Heart left ventricle (tissue), 16 donors: Measurements from ENCODE around the gene CLEC18A. TPM values are rescaled to one million over a fixed set of nuclear protein-coding genes. Genes with fewer than 3 reads are reported as not detected.

Source experiments
- ATAC-seq, 4 donors: fragments of 200-7000 bp; cut with Tn5 transposase; one replicate each; pipeline ENCODE4 v1.9.1; 2020 to 2022; ENCODE audit warnings: moderate library complexity in 4 of 4, mild to moderate bottlenecking in 3 of 4, moderate number of reproducible peaks in 1 of 4
- DNase-seq, 5 donors: peaks; one replicate each; pipeline ENCODE4 v3.0.0-alpha.2; 2020
- H3K27ac ChIP-seq, 12 donors: fragments of 200-600 bp; sonication (generic) in 4 of 12; one replicate each; pipeline versions ENCODE4 v1.5.0 to v1.8.0; 2016 to 2022; ENCODE audit warnings: mild to moderate bottlenecking in 2 of 12
- H3K27me3 ChIP-seq, 9 donors: fragments of 200-600 bp; sonication (generic) in 2 of 9; one replicate each; pipeline versions ENCODE4 v1.5.1 to v1.8.0; 2016 to 2022; ENCODE audit warnings: mild to moderate bottlenecking in 3 of 9
- H3K36me3 ChIP-seq, 9 donors: fragments of 200-600 bp; sonication (generic) in 2 of 9; one replicate each; pipeline versions ENCODE4 v1.5.0 to v1.8.0; 2018 to 2022; ENCODE audit warnings: mild to moderate bottlenecking in 2 of 9
- H3K4me1 ChIP-seq, 12 donors: fragments of 200-600 bp; sonication (generic) in 4 of 12; one replicate each; pipeline versions ENCODE4 v1.5.0 to v1.8.0; 2016 to 2022; ENCODE audit warnings: mild to moderate bottlenecking in 3 of 12
- H3K4me3 ChIP-seq, 12 donors: fragments of 200-600 bp; sonication (generic) in 4 of 12; one replicate each; pipeline versions ENCODE4 v1.5.0 to v1.8.0; 2017 to 2022; ENCODE audit warnings: mild to moderate bottlenecking in 9 of 12, moderate library complexity in 4 of 12
- H3K9me3 ChIP-seq, 12 donors: fragments of 200-600 bp; sonication (generic) in 4 of 12; one replicate each; pipeline versions ENCODE4 v1.5.0 to v1.8.0; 2016 to 2022; ENCODE audit warnings: mild to moderate bottlenecking in 1 of 12
- POLR2A ChIP-seq, 2 donors: fragments of 450-650 bp; IDR thresholded peaks; one replicate each; pipeline ENCODE4 v1.6.1; 2017; ENCODE audit warnings: antibody characterized with exemption in 2 of 2, mild to moderate bottlenecking in 2 of 2, moderate library complexity in 2 of 2
- WGBS, 4 donors: extraction: QIAGEN DNeasy Blood & Tissue Kit in 2 of 4; methylation state at CpG; one replicate each; pipeline versions ENCODE4 v1.1.5 to v1.1.7; 2013 to 2018; 5-methylcytosine and 5-hydroxymethylcytosine counted together
- intact Hi-C, 10 donors: fragments of 100-400 bp; cut with DNase I; formaldehyde crosslinking; loops; one replicate each; pipeline versions ENCODE4 v1.11.1 to v1.14.2; 2022
- polyA plus RNA-seq, 2 donors: library from polyadenylated mRNA; stranded (reverse); fragments of 200-250 nt; gene quantifications; one replicate each; pipeline ENCODE4 v1.2.3, GENCODE V29; 2013
- total RNA-seq, 9 donors: library from RNA; depleted of rRNA in 2 of 9; stranded (reverse); fragments of >200 nt in 2 of 9; fragmentation: NEBNext Ultra II Directional in 3 of 9; extraction: Animal tissue kit (Norgen Biotek cat#: 25700) in 3 of 9; gene quantifications; one replicate each; pipeline versions ENCODE4 v1.1.0 to v1.2.4, GENCODE V29; 2016 to 2023
- TF ChIP-seq, protein P1 (sequence below), 12 donors: fragments of 200-600 bp; sonication (generic) in 4 of 12; IDR thresholded peaks; one replicate each; pipeline versions ENCODE4 v1.5.0 to v1.8.0; 2018 to 2022; ENCODE audit warnings: antibody characterized with exemption in 12 of 12, mild to moderate bottlenecking in 5 of 12
- donor health status: ischemic (EF 13 %, LVEDD 7.1; RV severe dilation, severe dysfunction).
- donor health status: healthy with polysubstance abuse.
- donor health status: DM: no; HTN: yes; CAD: no.
- donor health status: DM: no; HTN: no; CAD: no.
- donor health status: ischemic (EF 25% LVEDD 6.9; RV normal size, moderate dysfunction).
- donor health status: ischemic (EF 25% LVEDD 5.7; RV mildly dilated, moderate dysfunction).
- donor health status: healthy.
- donor health status: DM: yes; HTN: yes; CAD: no.
- donor health status: ischemic (EF 35%, LVEDD 5.7; RV mildly dilated, moderate dysfunction).
- donor health status: nonischemic (EF 11% LVEDD 7.7; RV severe dilation, severe dysfunction).
- donor health status: DM: yes; HTN: yes; CAD: no.
- donor health status: PGD.
- donor health status: ischemic (EF 29% LVEDD 5.4; RV normal size, mild dysfunction).
- donor health status: nonischemic (EF 23%, LVEDD 6.1; RV moderate dilation, normal function).

Gene CLEC18A
- total and polyA plus RNA-seq, 11 donors: 0.08 to 1.1 (median 0.13) TPM; not detected in 5

DNA sequence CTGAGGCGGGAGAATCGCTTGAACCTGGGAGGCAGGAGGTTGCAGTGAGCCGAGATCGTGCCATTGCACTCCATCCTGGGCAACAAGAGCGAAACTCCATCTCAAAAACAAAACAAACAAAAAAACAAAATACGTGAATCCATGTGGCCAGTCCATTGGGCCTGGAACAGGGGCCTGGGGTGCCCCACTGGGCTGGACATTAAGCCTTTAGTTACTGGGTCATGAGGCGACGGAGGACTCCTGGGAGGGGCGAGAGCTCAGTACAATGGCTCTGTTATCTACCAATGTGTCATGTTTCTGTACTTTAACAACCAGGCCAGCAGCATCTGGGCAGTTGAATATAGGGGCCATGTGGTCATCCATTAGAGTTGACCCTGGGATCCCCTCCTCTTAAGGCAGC is 18.9 kb upstream of the CLEC18A start:
- intact Hi-C loops: no loop called here
- DNase-seq (no peak), ATAC-seq (no peak)
- H3K27me3 ChIP-seq: no peaks in the 10 kb centered on the region
- peaks cover 0 to 91% (median 79%) of the 10 kb centered on the region in 9 donors for H3K36me3 ChIP-seq
- H3K4me3 ChIP-seq: no peak overlapping the region
- no peak overlapping the region for H3K27ac ChIP-seq
- peaks cover 0 to 31% (median 14%) of the 10 kb centered on the region in 12 donors for H3K4me1 ChIP-seq
- TF ChIP-seq, protein P1, sequence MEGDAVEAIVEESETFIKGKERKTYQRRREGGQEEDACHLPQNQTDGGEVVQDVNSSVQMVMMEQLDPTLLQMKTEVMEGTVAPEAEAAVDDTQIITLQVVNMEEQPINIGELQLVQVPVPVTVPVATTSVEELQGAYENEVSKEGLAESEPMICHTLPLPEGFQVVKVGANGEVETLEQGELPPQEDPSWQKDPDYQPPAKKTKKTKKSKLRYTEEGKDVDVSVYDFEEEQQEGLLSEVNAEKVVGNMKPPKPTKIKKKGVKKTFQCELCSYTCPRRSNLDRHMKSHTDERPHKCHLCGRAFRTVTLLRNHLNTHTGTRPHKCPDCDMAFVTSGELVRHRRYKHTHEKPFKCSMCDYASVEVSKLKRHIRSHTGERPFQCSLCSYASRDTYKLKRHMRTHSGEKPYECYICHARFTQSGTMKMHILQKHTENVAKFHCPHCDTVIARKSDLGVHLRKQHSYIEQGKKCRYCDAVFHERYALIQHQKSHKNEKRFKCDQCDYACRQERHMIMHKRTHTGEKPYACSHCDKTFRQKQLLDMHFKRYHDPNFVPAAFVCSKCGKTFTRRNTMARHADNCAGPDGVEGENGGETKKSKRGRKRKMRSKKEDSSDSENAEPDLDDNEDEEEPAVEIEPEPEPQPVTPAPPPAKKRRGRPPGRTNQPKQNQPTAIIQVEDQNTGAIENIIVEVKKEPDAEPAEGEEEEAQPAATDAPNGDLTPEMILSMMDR (IDR thresholded peaks at IDR 0.05): no peak
- TF ChIP-seq POLR2A (IDR thresholded peaks at IDR 0.05): no peak
- 82 to 89% (median 87%) methylated on average over 9 of the region's 9 CpGs for WGBS, 4 donors
- no peaks in the 10 kb centered on the region for H3K9me3 ChIP-seq

GRCh38 chr16:69932691-69933392 is 18.3 kb upstream of the CLEC18A start:
- intact Hi-C loops: no loop called here
- DNase-seq: no peak

GRCh38 chr16:69934044-69934443 is 17.1 kb upstream of the CLEC18A start:
- intact Hi-C loops: no loop called here
- TF ChIP-seq POLR2A (IDR thresholded peaks at IDR 0.05): no peak
- TF ChIP-seq, protein P1 (IDR thresholded peaks at IDR 0.05): no peak
- H3K27me3 ChIP-seq: no peaks in the 10 kb centered on the region
- peaks cover 0 to 13% (median 4%) of the 10 kb centered on the region in 12 donors for H3K4me1 ChIP-seq
- DNase-seq (no peak), ATAC-seq (no peak)
- H3K4me3 ChIP-seq: no peak overlapping the region
- no peak overlapping the region for H3K27ac ChIP-seq
- no peaks in the 10 kb centered on the region for H3K9me3 ChIP-seq
- H3K36me3 ChIP-seq: peaks cover 0 to 100% (median 97%) of the 10 kb centered on the region in 9 donors
- 84 to 89% (median 86%) methylated on average over 10 of the region's 10 CpGs for WGBS, 4 donors

More at GRCh38 chr16:69932691-69933392, 18.3 kb upstream of the CLEC18A start:
- H3K27ac ChIP-seq: no peak overlapping the region
- H3K36me3 ChIP-seq: peaks cover 0 to 91% (median 85%) of the 10 kb centered on the region in 9 donors
- 89 to 91% (median 90%) methylated on average over 25 to 27 of the region's 27 CpGs for WGBS, 4 donors
- H3K4me1 ChIP-seq: peaks cover 0 to 25% (median 9%) of the 10 kb centered on the region in 12 donors
- no peak for ATAC-seq
- H3K9me3 ChIP-seq: no peaks in the 10 kb centered on the region
- no peaks in the 10 kb centered on the region for H3K27me3 ChIP-seq
- TF ChIP-seq POLR2A (IDR thresholded peaks at IDR 0.05): no peak
- TF ChIP-seq, protein P1 (IDR thresholded peaks at IDR 0.05): no peak
- no peak overlapping the region for H3K4me3 ChIP-seq

- 96 to 98% (median 97%) methylated on average over 17 of the region's 17 CpGs for WGBS, 4 donors
- TF ChIP-seq POLR2A (IDR thresholded peaks at IDR 0.05): no peak
- TF ChIP-seq, protein P1 (IDR thresholded peaks at IDR 0.05): no peak
- DNase-seq: no peak
- H3K36me3 ChIP-seq: peaks cover 0 to 100% (median 98%) of the 10 kb centered on the region in 9 donors
- no peak overlapping the region for H3K4me3 ChIP-seq
- peaks cover 0 to 7% (median 2%) of the 10 kb centered on the region in 12 donors for H3K4me1 ChIP-seq
- H3K9me3 ChIP-seq: no peaks in the 10 kb centered on the region
- intact Hi-C loops: no loop called here
- H3K27me3 ChIP-seq: no peaks in the 10 kb centered on the region
- no peak overlapping the region for H3K27ac ChIP-seq
- ATAC-seq: no peak
Observed at GRCh38 chr16:69934751-69935150, 16.4 kb upstream of the CLEC18A start.
